Smooth muscle cell of the coronary artery (primary cell): ENCODE data around the gene KCNMB2. TPM values are rescaled to one million over a fixed set of nuclear protein-coding genes. Genes with fewer than 3 reads are reported as not detected.

Experiments
- total RNA-seq: library from RNA; depleted of rRNA; stranded (reverse); fragments of >200 nt; gene quantifications from 2 replicates; pipeline ENCODE4 v1.2.3, GENCODE V29; 2014; ENCODE audit warnings: low replicate concordance

KCNMB2 gene
- total RNA-seq = not detected in 2 replicates

DNA sequence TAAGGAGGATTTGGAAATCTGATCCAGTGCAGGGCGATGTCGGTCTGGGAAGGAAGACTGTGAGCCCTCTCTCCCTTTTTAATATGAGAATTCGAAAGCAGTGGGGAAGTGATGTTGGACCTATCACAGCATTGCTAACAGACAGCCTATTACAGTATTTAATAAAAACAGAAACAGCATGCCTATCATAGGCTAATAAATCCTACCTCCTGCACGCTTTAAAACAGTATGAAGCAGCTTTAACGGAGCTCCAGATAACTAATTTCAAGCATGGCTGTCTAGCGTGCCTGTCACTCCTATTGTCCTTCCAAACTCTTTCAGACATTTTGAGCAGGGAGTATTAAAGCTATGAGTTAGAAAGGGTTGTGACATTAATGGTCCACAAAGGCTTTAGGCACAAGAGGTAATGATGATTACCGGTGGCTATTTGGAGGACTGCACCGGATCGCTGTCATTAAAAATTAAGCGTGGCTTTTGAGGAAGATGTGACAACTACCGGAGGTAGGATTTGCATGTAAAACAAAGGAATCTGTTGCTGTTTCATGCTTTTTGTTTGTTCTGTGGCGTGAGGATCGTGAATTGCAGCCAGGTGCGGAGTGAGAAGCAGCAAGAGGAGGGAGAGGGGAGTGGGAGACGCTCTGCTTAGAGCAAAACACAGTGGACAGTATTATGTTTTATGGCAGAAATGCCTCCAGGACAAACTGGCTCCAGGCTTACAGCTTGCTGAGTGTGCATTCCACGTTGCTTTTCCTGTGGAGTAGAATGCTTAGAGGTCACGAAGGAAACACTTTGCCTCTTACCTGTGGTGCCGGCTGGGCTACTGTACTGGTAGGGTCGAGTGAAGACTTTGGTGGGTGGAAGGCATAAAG is at the start of gene KCNMB2:
Gene KCNMB2 (plus strand): TSS at position 226 of the 869 bp plus-strand sequence.

